AG04450 (cell line): ENCODE results near the gene TNS3. TPM values are rescaled to one million over a fixed set of nuclear protein-coding genes. Genes with fewer than 3 reads are reported as not detected.
A peak's percentile ranks its signal among the peaks of the same experiment; 100 is the strongest.

Source experiments
- CTCF ChIA-PET: fragments of 300-600, 350-600 bp; formaldehyde crosslinking; extraction: SDS; loops from one replicate; lab custom pipeline; 2022; ENCODE audit warnings: antibody characterized with exemption, inconsistent platforms; lab: Charles Lee
- POLR2A ChIA-PET: fragments of 350-600 bp; formaldehyde crosslinking; extraction: SDS; loops from one replicate; lab custom pipeline; 2021; ENCODE audit warnings: antibody characterized with exemption, inconsistent platforms; lab: Yijun Ruan, JAX
- DNase-seq: peaks from one replicate; pipeline ENCODE4 v3.0.0-alpha.2; 2011; ENCODE audit warnings: low read depth, low spot score
- H3K27ac ChIP-seq: one replicate; pipeline ENCODE4 v1.5.1; 2012; ENCODE audit warnings: low read depth, low read length, control low read depth
- H3K27me3 ChIP-seq: one replicate; pipeline ENCODE4 v1.6.0; 2012; ENCODE audit warnings: low read length; ENCODE audit not compliant: control insufficient read depth, insufficient read depth
- H3K4me3 ChIP-seq: 2 replicates; pipeline ENCODE4 v1.5.1; 2011; ENCODE audit warnings: mild to moderate bottlenecking, low read depth, low read length, control low read depth
- H3K9me3 ChIP-seq: 2 replicates; pipeline ENCODE4 v1.5.1; 2012; ENCODE audit warnings: low read length; ENCODE audit not compliant: control insufficient read depth, insufficient read depth
- CTCF ChIP-seq: IDR thresholded peaks from 2 replicates; pipeline ENCODE4 v1.5.1; 2011; ENCODE audit warnings: low read depth, low read length, control low read depth, inconsistent platforms
- polyA plus RNA-seq: library from polyadenylated mRNA; depleted of rRNA; stranded (reverse); fragments of >200 nt; gene quantifications from 2 replicates; pipeline ENCODE4 v1.2.3, GENCODE V29; 2011

TNS3 gene
- polyA plus RNA-seq, 1 experiment, result 131 TPM

DNA sequence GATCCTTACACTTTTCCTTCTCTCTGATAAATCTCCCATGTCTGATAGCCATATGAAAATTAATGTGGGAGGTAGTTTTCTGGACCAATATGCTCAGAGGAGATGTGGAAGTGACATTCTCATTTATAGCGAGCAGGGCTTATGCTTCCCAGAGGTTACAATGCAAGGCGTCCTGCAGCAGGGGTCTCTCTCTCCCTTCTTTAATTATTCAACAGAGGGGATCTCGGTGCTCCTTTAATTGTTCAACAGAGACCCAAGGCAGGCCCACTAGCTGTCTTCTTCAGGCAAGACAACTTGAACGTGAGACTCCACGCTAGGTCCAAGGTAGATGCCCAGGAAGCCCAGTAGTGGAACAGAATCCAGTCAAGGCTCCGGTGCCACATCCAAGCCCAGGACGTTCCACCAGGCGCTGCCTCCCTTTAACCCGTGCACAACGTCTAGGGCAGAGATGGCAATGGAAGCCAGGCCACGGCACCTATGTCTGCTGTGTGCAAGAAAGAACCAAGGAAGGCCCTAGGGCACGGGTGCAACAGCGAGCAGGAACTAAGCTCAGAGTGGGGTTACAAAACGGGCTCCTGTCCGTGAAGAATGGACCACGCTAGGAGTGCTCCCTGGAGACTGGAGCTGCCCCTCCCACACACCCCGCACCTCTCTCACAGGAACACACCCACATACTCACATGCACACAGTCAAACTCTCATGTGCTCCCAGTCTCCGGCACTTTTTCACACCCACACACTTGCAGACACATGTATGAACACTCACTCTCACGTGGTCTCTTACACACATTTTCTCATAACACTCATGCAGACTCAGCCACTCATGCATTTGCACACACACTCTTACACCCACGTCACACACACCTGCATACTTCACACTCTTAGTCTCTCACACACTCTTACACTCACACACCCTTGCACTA, 230.4 kb downstream of the TNS3 start:
- TF ChIP-seq CTCF, result no peak
- Histone ChIP-seq H3K4me3 (no peak overlapping the region), H3K9me3 (no peaks in the 10 kb centered on the region), H3K27me3 (no peaks in the 10 kb centered on the region), H3K27ac (peak overlapping the region; percentile 39)
- DNase-seq, result no peak
- POLR2A ChIA-PET, result interaction anchor here (0.8 kb wide), 1 partner anchor 35 kb away, joined by 3 read pairs; no protein-coding TSS in a partner anchor
- CTCF ChIA-PET, result interaction anchor here (0.5 to 0.8 kb wide), 3 partner anchors 18 to 100 kb away, joined by 3 to 5 read pairs (median 3); no protein-coding TSS in a partner anchor

DNA sequence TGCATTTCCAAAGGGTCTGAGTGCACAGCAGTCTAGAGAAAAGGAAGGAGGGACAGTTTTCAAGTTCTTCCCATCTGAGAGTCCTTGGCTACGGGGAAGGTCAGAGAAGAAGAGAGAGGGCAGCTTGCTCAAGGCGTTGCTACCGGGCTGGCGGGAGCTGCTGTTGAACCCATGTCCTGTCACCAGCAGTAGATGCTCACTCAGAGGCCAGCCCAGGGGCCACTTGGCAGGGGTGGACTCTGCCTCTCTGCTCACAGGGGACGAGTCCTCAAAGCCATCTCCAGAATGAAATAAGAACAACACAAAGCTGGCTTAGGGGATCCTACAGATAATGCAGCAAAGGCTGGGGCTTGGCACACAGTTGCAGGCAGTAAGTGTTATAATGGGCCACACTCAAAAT, 231.5 kb downstream of the TNS3 start:
- CTCF ChIA-PET, result interaction anchor here (0.6 to 0.8 kb wide), 2 partner anchors 17 to 84 kb away, joined by 3 read pairs; no protein-coding TSS in a partner anchor
- no peak for TF ChIP-seq CTCF

GRCh38 chr7:47349401-47349800, 232.5 kb downstream of the TNS3 start:
- H3K4me3 ChIP-seq, result no peak overlapping the region
- DNase-seq, result no peak
- POLR2A ChIA-PET, result no interaction called here
- CTCF ChIA-PET, result interaction anchor here (0.7 kb wide), 1 partner anchor 83 kb away, joined by 3 read pairs; no protein-coding TSS in a partner anchor
- no peaks in the 10 kb centered on the region for H3K27me3 ChIP-seq
- H3K9me3 ChIP-seq, result no peaks in the 10 kb centered on the region; the same call in 1 of the 2 replicates
- H3K27ac ChIP-seq, result no peak overlapping the region
- no peak for TF ChIP-seq CTCF

More for the DNA sequence above, 231.5 kb downstream of the TNS3 start:
- H3K27me3 ChIP-seq, result no peaks in the 10 kb centered on the region
- POLR2A ChIA-PET, result no interaction called here
- no peak for DNase-seq
- H3K27ac ChIP-seq, result no peak overlapping the region
- H3K9me3 ChIP-seq, result no peaks in the 10 kb centered on the region
- no peak overlapping the region for H3K4me3 ChIP-seq

DNA sequence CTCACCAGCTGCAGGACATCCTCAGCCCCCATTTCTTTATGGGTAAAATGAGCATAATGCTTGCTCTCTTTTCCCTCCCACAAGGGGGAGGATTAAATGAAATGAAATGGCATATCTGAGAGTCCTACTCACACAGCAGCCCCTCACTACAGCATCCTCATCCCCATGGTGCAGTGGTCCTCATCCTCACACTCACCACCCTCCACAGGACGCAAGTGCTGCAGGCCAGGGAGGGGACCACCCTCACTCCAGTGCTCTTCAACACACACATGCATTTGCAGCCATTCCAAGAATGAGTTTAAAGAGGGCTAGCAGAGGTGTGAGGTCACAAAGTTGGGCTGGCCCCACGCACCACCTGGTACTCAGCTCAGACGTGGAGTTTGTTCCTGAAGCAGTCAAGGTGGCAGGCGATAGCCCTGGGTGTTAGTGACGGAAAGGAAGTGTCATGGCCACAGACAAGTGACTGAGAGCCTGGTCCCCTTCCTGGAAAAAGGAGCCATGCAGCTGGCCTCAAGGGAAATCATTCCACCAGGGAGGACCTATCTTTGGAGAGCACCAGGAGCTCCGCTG, 234.0 kb downstream of the TNS3 start:
- no peak overlapping the region for H3K4me3 ChIP-seq

More for the DNA sequence above, 234.0 kb downstream of the TNS3 start:
- no peak for TF ChIP-seq CTCF
- Histone ChIP-seq H3K27ac (no peak overlapping the region), H3K9me3 (no peaks in the 10 kb centered on the region; the same call in 1 of the 2 replicates), H3K27me3 (no peaks in the 10 kb centered on the region)
- ChIA-PET POLR2A (no interaction called here), CTCF (interaction anchor here (1.8 kb wide), 1 partner anchor 81 kb away, joined by 6 read pairs; no protein-coding TSS in a partner anchor)
- DNase-seq, result no peak
